ENCODE results near the gene CDH13. TPM values are rescaled to one million over a fixed set of nuclear protein-coding genes. Genes with fewer than 3 reads are reported as not detected.

CDH13 gene
- total and polyA plus RNA-seq, 9 of the 15 experiments (the other 6 are each of a cell fraction or from before 2014, with no cell fraction given) = 0.03 TPM; not detected in 8

GRCh38 chr16:82772215-82772614, 145.4 kb downstream of the CDH13 start (continued):
- TF ChIP-seq RERE (CRISPR knock-in tag; IDR thresholded peaks at IDR 0.05; ENCODE audit: borderline replicate concordance) (no peak), VEZF1 (CRISPR knock-in tag; IDR thresholded peaks at IDR 0.05) (no peak), RFX7 (CRISPR knock-in tag; IDR thresholded peaks at IDR 0.05) (no peak), CREBBP (IDR thresholded peaks at IDR 0.05; ENCODE audit: low read depth, low read length) (no peak), ZNF449 (CRISPR knock-in tag; IDR thresholded peaks at IDR 0.05) (no peak)

All from K562 (cell line).